IMR-90 (cell line): ENCODE data around the gene PPRC1. TPM values are rescaled to one million over a fixed set of nuclear protein-coding genes. Genes with fewer than 3 reads are reported as not detected.

Experiments used
- CEBPB ChIP-seq: IDR thresholded peaks from 2 replicates; pipeline ENCODE4 v1.6.1; 2012; ENCODE audit warnings: low read depth, low read length, improper control_type of control experiment
- ELK1 ChIP-seq: fragments of 150-350 bp; IDR thresholded peaks from 2 replicates; pipeline ENCODE4 v1.6.1; 2016; ENCODE audit warnings: low read depth, mild to moderate bottlenecking, low read length, moderate library complexity, borderline replicate concordance
- RCOR1 ChIP-seq: IDR thresholded peaks from 2 replicates; pipeline ENCODE4 v1.6.1; 2012; ENCODE audit warnings: mild to moderate bottlenecking, low read length, improper control_type of control experiment; ENCODE audit not compliant: insufficient replicate concordance
- polyA plus RNA-seq, 3 experiments: library from polyadenylated mRNA; depleted of rRNA; stranded (reverse); fragments of >200 nt; gene quantifications; 2 replicates each; pipeline ENCODE4 v1.2.3, GENCODE V29; 2012; ENCODE audit warnings: low replicate concordance in 1 of 3
- total RNA-seq: library from RNA; depleted of rRNA; stranded (reverse); fragments of >200 nt; gene quantifications from 2 replicates; pipeline ENCODE4 v1.2.3, GENCODE V29; 2012

The PPRC1 gene
- total and polyA plus RNA-seq, 2 of the 4 experiments (the other 2 are of a cell fraction) = 11.8 to 38.7 TPM

DNA sequence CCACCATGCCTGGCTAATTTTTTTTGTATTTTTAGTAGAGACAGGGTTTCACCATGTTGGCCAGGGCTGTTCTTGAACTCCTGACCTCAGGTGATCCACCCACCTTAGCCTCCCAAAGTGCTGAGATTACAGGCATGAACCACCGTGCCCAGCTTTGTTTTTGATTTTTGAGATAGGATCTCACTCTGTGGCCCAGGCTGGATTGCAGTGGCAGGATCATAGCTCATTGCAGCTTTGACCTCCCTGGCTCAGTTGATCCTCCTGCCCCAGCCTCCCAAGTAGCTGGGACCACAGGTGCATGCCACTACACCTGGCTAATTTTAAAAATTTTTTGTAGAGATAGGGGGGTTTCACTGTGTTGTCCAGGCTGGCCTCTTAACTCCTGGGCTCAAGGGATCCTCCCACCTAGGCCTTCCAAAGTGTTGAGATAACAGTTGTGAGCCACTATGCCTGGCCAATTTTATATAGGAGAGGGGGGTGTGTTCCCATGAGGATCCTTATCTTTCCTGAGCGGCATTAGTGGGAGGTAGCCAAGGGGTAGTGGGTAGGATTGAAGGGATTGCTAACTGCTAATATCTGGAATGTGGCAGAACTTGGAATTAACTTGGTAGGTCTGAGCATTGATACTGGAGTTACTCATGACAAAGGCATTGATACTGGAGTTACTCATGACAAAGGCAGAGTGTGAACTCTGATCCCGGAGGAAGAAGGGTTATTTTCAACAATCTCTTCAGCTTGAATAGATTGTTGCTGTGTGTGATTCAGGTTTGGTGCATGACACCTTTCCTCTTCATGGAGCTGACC, 18.3 kb downstream of the PPRC1 start (continued):
- TF ChIP-seq ELK1 (no peak), RCOR1 (no peak), CEBPB (no peak)
